ENCODE measurements around the gene OR4N2. TPM values are rescaled to one million over a fixed set of nuclear protein-coding genes. Genes with fewer than 3 reads are reported as not detected.
"Not testable (repeated sequence)": the region's sequence is repeated elsewhere in the genome, so short reads cannot be mapped to it uniquely, and the experiment has no call there.

Gene OR4N2, protein sequence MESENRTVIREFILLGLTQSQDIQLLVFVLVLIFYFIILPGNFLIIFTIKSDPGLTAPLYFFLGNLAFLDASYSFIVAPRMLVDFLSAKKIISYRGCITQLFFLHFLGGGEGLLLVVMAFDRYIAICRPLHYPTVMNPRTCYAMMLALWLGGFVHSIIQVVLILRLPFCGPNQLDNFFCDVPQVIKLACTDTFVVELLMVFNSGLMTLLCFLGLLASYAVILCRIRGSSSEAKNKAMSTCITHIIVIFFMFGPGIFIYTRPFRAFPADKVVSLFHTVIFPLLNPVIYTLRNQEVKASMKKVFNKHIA
- total RNA-seq = not detected

- not testable (repeated sequence) for DNase-seq
These were observed at the start of gene OR4N2 for GRCh38 chr14:19803470-19803869. Gene OR4N2, plus strand, starts transcription at chr14:19803770. Its CDS starts 23,679 bp downstream, at chr14:19827449.

DNA sequence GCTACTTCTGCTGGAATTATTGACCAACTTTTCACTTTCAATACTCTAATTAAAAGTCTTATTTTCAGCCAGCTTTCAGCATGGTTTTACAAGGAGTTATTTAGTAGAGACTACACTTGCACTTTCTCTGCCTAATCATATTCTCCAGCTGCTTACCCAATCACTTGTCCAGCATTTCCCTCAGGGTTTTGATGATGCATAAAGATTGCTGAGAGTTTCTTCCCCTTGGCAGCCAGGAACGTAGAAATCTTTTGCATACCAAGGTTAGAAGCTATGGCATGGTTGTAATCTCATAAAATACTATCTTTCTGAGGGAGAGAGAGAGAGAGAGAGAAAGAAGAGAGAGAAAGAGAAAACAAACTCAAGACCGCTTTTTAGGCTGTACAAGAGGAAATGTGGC, 49.4 kb upstream of the OR4N2 start:
- no peak for DNase-seq

DNA sequence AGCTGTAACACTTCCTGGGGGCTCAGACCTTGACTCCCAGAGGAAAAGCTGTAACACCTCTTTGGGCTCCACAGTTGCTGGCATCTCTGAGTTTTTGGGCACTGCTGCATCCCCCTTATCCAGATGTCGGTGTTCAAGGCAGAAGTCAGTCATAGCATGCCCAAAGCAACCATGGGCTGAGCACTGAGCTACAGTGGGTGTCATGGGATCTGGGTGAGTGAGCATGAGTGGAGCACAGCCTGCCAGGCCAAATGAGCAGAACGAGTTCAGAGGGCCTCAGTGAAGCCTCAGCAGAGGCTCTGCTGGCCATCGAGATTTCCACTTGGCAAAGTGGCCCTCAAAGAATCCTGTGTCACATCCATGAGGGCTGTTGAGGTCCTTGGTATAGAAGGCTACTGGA, 32.1 kb upstream of the OR4N2 start:
- not testable (repeated sequence) for DNase-seq

GRCh38 chr14:19771895-19772430, 31.6 kb upstream of the OR4N2 start:
- DNase-seq = no peak

DNA sequence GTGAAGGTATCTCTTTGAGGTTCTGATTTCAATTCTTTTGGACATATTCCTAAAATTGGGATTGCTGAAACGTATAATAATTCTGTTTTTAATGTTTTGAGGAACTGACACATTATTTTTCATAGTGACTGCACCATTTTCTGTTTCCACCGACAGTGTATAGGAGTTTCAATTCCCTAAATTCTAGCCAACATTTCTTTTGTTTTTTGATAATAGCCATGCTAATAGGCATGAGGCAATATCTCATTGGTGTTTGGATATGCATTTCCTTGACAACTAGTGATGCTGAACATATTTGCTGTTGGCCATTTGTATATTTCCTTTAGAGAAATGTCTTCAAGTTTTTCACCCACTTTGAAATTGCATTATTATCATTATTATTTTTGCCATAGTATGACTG, 31.1 kb upstream of the OR4N2 start:
- not testable (repeated sequence) for DNase-seq

DNA sequence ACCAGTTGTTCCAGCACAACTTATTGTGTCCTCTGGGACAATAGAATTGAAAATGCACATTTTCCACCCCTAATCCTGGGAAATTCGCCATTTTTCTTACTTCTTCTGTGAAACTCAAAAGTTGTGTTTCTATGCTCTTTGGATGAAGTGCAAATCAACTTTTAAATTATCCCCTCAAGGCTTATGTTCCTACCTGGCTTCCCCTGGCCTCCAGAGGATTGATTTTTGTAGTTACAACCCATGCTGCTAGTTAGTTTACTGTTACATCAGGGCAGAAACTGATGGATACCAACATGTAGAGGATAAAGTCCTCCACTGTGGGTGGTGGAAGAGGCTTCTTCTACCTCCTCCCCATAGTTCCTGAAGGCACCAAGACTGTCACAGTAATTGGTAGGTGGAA, 30.4 kb upstream of the OR4N2 start, which contains the start of gene OR4M1:
Gene OR4M1, plus strand, starts transcription at position 301 of the 400 bp plus-strand sequence. CDS start 6,819 bp downstream, outside the sequence.
- DNase-seq = not testable (repeated sequence)

GRCh38 chr14:19775587-19775986, 28.0 kb upstream of the OR4N2 start:
- no peak for DNase-seq

DNA sequence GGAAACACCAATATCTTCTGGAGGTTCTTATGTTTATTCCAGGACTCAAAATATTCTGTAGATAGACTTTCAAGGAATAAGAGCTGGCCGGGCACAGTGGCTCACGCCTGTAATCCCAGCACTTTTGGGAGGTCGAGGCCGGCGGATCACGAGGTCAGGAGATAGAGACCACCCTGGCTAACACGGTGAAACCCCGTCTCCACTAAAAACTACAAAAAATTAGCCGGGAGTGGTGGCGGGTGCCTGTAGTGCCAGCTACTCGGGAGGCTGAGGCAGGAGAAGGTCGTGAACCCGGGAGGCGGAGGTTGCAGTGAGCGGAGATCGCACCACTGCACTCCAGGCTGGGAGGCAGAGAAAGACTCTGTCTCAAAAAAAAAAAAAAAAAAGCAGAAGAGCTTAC, 17.7 kb upstream of the OR4N2 start:
- DNase-seq = not testable (repeated sequence)

GRCh38 chr14:19787318-19787717, 16.3 kb upstream of the OR4N2 start:
- not testable (repeated sequence) for DNase-seq

GRCh38 chr14:19788150-19788549, 15.4 kb upstream of the OR4N2 start:
- not testable (repeated sequence) for DNase-seq

- not testable (repeated sequence) for DNase-seq
These were observed 7.0 kb upstream of the OR4N2 start for GRCh38 chr14:19796520-19797108.

- no peak for DNase-seq
These were observed 3.7 kb upstream of the OR4N2 start for GRCh38 chr14:19799880-19800279.

DNA sequence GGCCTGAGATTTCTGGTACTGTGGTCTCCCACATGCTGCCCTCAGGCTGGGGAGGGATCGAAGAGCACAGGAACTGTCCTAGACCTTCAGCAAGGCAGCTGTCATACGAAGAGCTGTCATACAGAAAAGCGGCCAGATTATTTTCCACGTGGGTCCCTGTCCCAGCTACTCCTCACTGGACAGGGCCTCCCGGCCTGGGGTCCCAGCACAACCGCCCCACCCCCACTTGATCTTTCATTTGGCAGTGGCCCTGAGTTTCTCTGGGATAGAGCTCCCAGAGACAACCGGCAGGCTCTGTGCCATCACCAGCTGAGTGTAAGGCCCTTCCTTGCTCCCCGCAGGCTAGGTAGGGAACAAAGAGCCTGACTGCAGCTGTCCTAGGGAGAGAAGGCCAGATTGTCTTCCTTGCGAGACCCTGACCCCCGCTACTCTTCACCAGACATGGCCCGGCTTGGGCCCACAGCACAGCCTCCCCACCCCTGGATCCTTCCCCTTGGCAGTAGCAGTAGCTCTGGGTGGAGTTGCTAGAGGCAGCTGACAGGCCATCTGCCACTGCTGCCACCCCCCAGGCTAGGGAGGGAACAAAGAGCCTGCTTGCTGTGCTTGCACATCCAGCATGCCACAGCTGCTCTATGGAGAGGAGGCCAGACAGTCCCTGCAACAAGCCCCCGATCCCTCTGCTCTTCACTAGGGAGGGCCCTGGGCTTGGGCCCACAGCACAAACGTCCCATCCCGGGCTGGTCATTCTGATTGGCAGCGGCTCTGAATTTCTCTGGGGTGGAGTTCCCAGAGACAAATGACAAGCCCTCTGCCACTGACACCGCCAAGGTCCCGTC, 3.1 kb upstream of the OR4N2 start:
- DNase-seq = no peak

- no peak for DNase-seq
These were observed 2.5 kb upstream of the OR4N2 start for GRCh38 chr14:19801118-19801464.

- not testable (repeated sequence) for DNase-seq
These were observed 9.8 kb downstream of the OR4N2 start for GRCh38 chr14:19813171-19813920.

DNA sequence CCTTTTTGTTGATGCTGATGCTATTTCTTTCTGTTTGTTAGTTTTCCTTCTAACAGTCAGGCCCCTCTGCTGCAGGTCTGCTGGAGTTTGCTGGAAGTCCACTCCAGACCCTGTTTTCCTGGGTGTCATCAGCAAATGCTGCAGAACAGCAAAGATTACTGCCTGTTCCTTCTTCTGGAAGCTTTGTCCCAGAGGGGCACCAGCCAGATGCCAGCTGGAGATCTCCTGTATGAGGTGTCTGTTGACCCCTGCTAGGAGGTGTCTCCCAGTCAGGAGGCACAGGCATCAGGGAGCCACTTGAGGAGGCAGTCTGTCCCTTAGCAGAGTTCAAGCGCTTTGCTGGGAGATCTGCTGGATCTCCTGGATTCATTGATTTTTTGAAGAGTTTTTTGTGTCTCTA, 16.3 kb downstream of the OR4N2 start:
- DNase-seq = not testable (repeated sequence)

GRCh38 chr14:19821016-19821415, 17.4 kb downstream of the OR4N2 start:
- DNase-seq = not testable (repeated sequence)

GRCh38 chr14:19823178-19823577, 19.6 kb downstream of the OR4N2 start:
- no peak for DNase-seq

DNA sequence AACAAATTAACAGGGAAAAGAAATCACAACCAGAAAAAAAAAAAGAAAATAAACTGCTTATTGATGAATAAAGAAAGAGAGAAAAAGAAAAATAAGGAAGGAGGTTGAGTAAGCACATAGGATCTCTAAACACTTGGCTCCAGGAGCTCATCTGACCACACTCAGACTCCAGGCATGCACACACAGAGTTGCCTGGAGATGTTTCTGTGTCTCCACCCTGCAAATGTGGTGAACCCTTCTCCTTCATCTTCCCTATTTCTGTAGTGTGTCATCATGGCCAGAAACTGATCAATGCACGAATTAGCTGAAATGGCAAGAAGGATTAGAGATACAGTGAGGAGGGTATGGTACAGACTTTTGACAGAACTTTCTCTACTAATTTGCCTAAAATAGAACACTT, 20.2 kb downstream of the OR4N2 start:
- no peak for DNase-seq

- DNase-seq = not testable (repeated sequence)
These were observed 24.2 kb downstream of the OR4N2 start for GRCh38 chr14:19827626-19828244.

GRCh38 chr14:19828314-19828713, 24.7 kb downstream of the OR4N2 start:
- no peak for DNase-seq

All from skin of body (tissue), 2 donors.